LNCaP clone FGC (cell line): ENCODE results near the gene CACNB2.
"Not testable (repeated sequence)": the region's sequence is repeated elsewhere in the genome, so short reads cannot be mapped to it uniquely, and the experiment has no call there.

Source experiments
- DNase-seq: peaks from one replicate; pipeline ENCODE4 v3.0.0-alpha.2; 2011; ENCODE audit warnings: low read depth
- H3K4me3 ChIP-seq: 2 replicates; pipeline ENCODE4 v1.5.1; 2011; ENCODE audit warnings: mild to moderate bottlenecking, low read depth, low read length, control low read depth
- TF ChIP-seq, protein P1 (sequence below): IDR thresholded peaks from 2 replicates; pipeline ENCODE4 v1.5.1; 2012; ENCODE audit warnings: mild to moderate bottlenecking; ENCODE audit not compliant: control insufficient read depth, insufficient read depth; ENCODE audit errors: extremely low read depth

Gene CACNB2

DNA sequence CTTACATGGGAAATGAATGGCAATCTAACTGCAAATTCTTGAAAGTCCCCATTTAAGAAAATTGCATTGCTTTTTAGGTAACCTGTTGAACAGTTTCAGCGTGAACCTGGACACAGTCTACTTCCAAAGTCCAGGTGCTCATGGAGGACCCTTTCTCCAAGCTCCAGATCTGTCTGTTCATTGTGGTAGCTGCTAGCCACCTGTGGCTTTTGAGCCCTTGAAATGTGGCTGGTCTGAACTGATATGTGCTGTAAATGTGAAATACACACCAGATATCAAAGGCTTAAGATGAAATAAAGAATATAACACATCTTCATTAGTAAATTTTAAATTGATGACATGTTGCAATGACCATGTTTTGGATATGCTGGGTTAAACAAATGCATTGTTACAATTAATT lies 4.2 kb downstream of the CACNB2 start:
- TF ChIP-seq, protein P1, sequence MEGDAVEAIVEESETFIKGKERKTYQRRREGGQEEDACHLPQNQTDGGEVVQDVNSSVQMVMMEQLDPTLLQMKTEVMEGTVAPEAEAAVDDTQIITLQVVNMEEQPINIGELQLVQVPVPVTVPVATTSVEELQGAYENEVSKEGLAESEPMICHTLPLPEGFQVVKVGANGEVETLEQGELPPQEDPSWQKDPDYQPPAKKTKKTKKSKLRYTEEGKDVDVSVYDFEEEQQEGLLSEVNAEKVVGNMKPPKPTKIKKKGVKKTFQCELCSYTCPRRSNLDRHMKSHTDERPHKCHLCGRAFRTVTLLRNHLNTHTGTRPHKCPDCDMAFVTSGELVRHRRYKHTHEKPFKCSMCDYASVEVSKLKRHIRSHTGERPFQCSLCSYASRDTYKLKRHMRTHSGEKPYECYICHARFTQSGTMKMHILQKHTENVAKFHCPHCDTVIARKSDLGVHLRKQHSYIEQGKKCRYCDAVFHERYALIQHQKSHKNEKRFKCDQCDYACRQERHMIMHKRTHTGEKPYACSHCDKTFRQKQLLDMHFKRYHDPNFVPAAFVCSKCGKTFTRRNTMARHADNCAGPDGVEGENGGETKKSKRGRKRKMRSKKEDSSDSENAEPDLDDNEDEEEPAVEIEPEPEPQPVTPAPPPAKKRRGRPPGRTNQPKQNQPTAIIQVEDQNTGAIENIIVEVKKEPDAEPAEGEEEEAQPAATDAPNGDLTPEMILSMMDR: no peak
- no peak overlapping the region for H3K4me3 ChIP-seq
- DNase-seq: no peak

DNA sequence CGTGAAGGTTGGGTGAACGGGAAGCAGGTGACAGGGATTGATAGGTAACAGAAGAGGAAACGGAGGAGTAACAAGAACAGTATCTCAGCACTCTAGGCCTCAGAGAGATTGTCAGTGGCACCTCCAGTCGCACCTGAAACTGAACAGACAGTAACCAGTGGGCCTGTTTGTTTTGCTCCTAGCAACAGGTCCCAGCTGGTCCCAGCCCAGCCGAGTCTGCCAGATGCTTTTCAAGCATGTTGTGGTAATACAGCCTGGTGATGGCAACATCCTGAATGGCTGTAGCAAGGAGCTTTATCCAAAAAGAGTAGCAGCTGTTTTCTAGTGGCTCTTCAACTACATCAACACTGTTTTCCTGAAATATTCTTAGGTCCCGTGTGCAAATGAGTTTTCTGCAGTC lies 4.7 kb downstream of the CACNB2 start:
- H3K4me3 ChIP-seq: no peak overlapping the region
- TF ChIP-seq, protein P1: no peak
- no peak for DNase-seq

DNA sequence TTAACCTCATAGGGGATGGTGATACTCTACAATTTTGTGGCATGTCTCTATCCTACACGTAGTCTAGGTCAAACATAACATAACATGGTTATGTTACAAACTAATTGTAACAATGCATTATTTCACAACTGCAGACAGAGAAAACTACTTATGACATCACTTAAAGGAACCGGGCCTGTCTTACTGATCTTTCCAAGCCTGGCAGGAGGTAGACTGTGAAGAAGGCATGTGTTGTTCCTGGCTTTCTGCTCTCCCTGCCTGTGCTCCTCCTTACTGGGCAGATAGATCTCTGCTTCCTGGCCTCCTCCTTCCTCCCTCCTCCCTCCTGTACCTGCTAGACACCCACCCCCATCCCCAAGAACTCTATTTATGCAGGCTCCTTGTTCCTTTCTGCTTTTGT lies 5.4 kb downstream of the CACNB2 start:
- TF ChIP-seq, protein P1: no peak

DNA sequence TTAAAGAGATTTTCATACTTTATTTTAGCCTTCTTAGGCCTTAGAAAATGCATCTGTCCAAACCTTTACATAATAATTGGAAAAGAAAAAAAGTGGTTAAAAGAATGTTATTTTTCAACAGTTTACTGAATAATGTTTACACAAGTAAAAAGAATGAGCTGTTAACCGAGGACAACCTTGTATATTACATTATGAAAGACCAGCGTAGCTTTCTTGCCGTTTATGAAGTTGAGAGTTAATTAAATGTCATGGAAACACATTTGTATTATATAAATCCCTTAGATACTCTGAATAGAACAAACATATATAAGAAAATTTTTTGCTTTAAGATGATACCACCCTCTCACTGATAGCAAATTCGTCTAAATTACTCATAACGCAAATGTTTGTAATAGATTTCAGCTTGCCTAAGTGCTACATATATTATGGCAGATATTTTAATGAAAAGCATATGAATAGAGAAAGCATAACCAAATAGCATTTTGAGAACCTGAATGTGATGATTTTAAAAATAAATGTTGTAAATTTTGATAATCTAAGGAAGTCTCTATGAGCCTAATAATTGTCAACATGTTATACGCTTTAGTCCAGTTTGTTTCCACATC lies 9.1 kb downstream of the CACNB2 start:
- TF ChIP-seq, protein P1: no peak
- H3K4me3 ChIP-seq: no peak overlapping the region
- DNase-seq: no peak

More for the DNA sequence above, 5.4 kb downstream of the CACNB2 start:
- no peak for DNase-seq
- no peak overlapping the region for H3K4me3 ChIP-seq

DNA sequence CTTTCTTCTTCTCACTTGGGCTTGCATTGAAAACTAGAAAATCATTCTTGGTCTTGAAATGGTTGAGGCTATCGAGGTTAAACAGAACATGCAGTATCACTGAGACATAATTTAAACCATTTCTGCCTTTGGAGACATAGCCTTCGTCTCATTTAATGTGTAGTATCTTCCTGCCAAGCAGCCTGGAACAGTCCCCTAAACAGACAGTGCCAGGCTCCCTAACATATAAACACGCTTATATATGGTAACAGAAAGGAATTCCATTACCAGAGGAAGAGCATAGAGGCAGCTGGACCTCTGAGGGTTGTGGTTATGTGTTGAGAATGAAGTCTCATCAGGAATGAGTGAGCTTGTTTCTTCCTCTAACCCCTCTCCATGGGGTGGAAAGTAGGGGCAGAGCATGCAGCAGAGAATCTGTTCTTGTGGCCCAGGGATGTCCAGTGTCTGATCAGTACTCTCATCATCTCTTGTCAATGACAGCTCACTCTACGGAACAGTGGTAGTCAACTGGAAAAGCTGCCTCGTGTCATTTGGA lies 11.2 kb downstream of the CACNB2 start:
- TF ChIP-seq, protein P1: no peak

DNA sequence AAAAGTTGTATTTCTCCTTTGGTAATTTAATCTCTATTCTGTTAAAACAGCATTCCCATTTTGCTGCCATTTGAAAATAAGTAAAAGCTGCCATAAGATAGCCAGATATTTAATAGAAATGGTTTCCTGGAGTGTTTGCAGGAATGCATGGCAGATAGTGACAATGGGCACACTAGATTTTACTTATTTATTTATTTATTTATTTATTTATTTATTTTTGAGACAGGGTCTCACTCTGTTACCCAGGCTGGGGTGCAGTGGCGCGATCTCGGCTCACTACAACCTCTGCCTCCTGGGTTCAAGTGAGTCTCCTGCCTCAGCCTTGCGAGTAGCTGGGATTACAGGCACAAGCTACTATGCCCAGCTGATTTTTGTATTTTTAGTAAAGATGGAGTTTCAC lies 13.2 kb downstream of the CACNB2 start:
- H3K4me3 ChIP-seq, DNase-seq: not testable (repeated sequence)

More for the DNA sequence above, 11.2 kb downstream of the CACNB2 start:
- no peak for DNase-seq
- no peak overlapping the region for H3K4me3 ChIP-seq

DNA sequence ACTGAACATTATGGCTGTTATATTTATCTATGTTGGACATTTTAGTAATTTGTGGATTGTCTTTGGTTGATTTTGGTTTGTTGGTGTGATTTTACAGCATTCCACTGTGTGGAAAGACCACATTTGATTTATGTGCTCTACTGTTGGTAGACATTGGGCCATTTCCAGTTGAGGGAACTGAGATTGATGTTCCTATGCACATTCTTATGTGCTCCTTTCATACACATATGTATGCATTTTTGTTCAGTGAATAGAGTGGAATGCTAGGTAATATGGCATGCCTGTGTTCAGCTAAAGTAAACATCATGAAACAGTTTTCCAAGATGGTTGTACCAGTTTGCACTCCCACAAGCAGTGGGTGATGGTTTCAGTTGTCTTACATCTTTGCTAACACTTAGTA lies 15.1 kb downstream of the CACNB2 start:
- DNase-seq: no peak
- TF ChIP-seq, protein P1: no peak
- H3K4me3 ChIP-seq: no peak overlapping the region

DNA sequence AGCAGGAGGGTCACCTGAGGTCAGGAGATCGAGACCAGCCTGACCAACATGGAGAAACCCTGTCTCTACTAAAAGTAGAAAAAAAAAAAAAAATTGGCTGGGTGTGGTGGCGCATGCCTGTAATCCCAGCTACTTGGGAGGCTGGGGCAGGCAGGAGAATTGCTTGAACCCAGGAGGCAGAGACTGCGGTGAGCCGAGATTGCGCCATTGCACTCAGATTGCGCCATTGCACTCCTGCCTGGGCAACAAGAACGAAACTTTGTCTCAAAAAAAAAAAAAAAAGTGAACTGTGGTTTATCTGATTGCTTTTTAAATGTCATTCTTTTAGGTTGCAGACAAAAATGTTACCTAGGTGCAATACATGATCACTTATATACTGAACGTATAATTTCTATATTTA lies 16.6 kb downstream of the CACNB2 start:
- not testable (repeated sequence) for DNase-seq, H3K4me3 ChIP-seq
